HUDEP-2 (cell line): ENCODE data around the gene NAP1L4.
A peak's percentile ranks its signal among the peaks of the same experiment; 100 is the strongest.

Source experiments
- DNase-seq, 76 experiments: peaks; one replicate each; lab custom pipeline; 2025; ENCODE audit not compliant: unreplicated experiment in 76 of 76; lab: John Stamatoyannopoulos, UW

Gene NAP1L4

GRCh38 chr11:3011891-3012885 lies 20.1 kb upstream of the NAP1L4 start:
- no peak for DNase-seq

GRCh38 chr11:3010521-3011275 lies 18.6 kb upstream of the NAP1L4 start:
- no peak for DNase-seq

- DNase-seq = no peak
Observed at GRCh38 chr11:3010004-3010403, 17.9 kb upstream of the NAP1L4 start.

- DNase-seq = no peak
Observed at GRCh38 chr11:3009481-3009880, 17.4 kb upstream of the NAP1L4 start.

- DNase-seq = no peak
Observed at GRCh38 chr11:3008746-3009336, 16.7 kb upstream of the NAP1L4 start.

GRCh38 chr11:3007404-3008010 lies 15.4 kb upstream of the NAP1L4 start:
- no peak for DNase-seq

GRCh38 chr11:3006505-3007260 lies 14.6 kb upstream of the NAP1L4 start:
- peak in 23 of 76 experiments; percentile 9 to 55 (median 26) for DNase-seq

GRCh38 chr11:3004481-3004880 lies 12.4 kb upstream of the NAP1L4 start:
- DNase-seq = no peak

GRCh38 chr11:3003396-3004231 lies 11.5 kb upstream of the NAP1L4 start:
- DNase-seq = peak in 8 of 76 experiments; percentile 6 to 25 (median 15)

GRCh38 chr11:3002871-3003270 lies 10.7 kb upstream of the NAP1L4 start:
- no peak for DNase-seq

GRCh38 chr11:3002351-3002861 lies 10.3 kb upstream of the NAP1L4 start:
- DNase-seq = no peak

GRCh38 chr11:3001496-3001895 lies 9.4 kb upstream of the NAP1L4 start:
- DNase-seq = peak in 73 of 76 experiments; percentile 30 to 88 (median 72)

GRCh38 chr11:3000032-3000961 lies 8.2 kb upstream of the NAP1L4 start:
- peak in 10 of 76 experiments; percentile 8 to 28 (median 14) for DNase-seq

- DNase-seq = no peak
Observed at GRCh38 chr11:2999464-2999998, 7.4 kb upstream of the NAP1L4 start.

GRCh38 chr11:2998073-2998850 lies 6.1 kb upstream of the NAP1L4 start:
- peak in 1 of 76 experiments; percentile 4 for DNase-seq

GRCh38 chr11:2997406-2997805 lies 5.3 kb upstream of the NAP1L4 start:
- DNase-seq = no peak

- DNase-seq = no peak
Observed at GRCh38 chr11:2996976-2997375, 4.8 kb upstream of the NAP1L4 start.
